NCI-H2029 (cell line): ENCODE results near the gene TEAD1.

Experiments
- DNase-seq: peaks from one replicate; lab custom pipeline; 2025; lab: John Stamatoyannopoulos, UW

TEAD1 gene

DNA sequence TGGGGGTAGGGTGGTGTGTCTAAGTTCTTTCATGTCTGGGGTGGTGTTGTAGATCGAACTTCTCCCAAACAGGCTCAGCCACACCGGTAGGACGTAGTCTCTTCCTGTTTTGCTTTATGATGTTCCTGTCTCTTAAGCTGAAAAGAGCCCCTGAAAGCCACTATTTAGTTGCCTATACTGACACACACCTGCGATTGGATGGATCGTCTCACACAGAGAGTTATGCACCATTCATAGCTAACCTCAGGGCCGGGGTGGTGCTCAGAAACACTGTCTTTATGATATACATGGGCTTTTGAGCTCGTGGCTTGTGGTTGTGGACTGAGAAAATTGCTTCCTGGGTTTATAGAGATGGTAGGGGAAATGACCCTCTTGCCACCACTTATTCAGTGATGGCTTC lies 137.6 kb downstream of the TEAD1 start:
- DNase-seq, result no peak

DNA sequence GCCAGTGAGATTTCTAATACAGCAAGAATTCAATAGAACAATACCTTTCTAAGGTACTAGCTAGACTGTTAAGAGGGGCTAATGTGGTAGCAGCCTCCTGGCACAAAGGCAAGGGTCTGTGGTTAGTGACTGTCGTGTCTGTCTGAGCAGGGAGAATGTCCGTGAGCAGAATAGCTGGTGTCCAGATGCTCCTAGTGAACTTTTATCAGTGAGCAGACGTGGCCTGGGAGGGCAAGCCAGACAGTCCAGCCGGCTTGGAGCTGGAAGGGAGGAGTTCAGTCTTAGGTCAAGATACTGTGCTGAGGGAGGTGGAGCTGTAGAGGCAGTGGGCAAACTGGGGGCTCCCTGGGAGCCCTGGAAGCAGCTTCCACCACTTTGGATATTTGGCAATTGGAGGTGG lies 138.6 kb downstream of the TEAD1 start:
- DNase-seq, result no peak

DNA sequence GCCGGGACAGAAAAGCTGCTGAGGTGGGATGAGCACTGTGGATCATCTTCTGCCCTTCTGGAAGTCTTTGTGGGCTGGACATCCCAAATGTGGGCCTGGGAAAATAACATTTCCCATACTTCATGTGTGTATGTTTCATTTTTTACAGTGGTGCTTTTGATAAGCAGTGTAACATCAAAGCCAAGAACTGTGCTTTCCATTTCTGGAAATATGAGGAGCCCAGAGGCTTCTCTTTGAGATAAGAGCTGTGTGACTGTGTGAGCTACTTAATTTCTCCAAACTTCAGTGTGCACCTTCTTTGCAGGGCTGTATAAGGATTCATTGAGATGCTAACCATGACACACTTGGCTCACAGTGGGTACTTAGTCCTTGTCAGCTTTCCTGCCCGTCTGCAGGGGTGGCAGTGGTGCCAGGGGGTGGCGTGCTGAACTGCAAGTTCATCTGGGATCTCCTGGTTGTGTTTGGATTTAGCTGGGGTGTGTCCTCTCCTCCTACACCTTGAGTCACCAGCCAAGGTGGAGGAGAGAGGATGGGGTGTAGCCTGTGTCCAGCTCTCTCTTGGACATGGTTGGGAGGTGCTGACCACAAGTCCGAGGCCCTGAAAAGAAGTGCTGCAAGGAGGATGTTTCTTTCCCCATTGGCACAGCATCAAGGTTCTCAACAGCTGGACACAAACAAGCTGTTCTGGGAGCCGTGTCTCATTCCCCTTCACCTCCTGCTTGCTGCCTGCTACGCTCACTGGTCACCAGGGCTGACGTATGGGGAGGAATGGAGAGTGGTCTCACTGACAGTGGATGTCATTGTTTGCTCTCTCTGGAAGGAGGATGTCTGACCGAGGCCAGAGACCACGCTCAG lies 139.4 kb downstream of the TEAD1 start:
- no peak for DNase-seq

DNA sequence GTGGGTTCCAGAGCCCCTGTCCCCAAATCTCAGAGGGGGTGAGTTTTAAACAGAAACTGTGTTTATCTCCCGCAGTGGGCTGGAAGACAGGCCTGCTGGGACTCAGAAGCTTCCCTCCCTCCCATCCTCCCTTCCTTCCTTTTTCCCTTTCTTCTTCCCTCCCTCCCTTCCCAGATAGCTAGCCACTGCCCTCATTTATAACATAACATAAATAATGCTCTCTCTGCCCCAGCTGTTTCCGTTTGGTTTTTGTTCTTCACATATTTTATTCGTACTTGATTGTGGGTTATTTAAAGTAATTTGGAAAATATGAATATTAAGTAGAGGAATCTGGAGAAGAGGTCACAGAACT lies 140.9 kb downstream of the TEAD1 start:
- DNase-seq, result no peak

DNA sequence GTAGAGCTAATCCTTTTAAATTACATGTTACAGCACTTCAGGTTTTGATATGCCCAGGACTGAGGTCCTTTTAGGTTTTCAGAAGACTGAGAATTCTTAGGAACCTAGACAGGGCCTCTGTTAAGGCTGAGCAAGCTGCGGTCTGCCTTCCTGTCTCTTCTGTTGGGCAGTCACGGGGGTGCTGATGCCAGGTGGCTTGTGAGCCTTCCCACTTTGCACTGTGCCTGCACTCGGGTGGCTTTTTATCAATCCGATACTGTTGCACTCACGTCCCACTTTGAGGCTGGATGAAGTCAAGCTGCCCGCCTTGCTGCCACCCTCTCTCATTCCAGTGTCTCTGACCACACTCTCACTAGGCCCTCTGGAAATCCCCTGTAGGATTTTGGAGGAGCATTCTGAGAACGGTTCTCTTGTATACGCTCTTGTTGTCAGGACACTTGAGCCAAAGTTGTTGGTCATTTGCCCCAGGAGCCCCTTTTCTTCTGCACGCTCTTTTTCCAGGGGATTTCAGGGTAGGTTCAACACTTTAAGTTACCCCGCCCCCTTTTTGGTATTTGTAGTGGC lies 141.8 kb downstream of the TEAD1 start:
- no peak for DNase-seq

DNA sequence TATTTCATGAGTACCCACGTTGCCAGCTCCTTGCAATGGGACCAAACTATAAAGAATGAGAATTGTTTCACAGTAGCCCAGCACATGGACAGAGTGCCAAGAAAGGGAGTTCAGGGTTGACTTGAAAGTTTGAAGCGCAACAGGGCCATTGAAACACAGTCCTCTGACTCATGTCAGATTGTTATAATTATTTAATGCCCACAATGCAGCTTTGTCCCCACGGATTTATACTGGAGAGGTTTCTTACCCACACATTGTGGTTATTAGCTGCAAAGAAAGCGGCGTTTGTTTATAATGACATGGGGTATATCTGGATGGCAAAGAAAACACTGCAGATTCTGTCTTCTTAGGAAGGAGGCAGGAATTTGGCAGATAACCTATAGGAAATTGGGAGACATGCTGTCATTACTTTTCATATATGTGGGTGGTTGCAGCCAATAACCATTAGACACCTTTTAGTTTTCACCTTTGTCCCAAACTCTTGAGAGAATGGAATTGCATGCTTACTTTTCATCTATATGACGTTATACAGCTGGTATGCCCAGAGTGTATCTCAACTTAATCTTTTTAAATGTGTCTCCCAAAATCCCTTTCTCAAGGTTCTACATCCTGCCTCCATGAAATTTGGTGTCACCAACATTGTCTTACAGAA lies 143.6 kb downstream of the TEAD1 start:
- no peak for DNase-seq

DNA sequence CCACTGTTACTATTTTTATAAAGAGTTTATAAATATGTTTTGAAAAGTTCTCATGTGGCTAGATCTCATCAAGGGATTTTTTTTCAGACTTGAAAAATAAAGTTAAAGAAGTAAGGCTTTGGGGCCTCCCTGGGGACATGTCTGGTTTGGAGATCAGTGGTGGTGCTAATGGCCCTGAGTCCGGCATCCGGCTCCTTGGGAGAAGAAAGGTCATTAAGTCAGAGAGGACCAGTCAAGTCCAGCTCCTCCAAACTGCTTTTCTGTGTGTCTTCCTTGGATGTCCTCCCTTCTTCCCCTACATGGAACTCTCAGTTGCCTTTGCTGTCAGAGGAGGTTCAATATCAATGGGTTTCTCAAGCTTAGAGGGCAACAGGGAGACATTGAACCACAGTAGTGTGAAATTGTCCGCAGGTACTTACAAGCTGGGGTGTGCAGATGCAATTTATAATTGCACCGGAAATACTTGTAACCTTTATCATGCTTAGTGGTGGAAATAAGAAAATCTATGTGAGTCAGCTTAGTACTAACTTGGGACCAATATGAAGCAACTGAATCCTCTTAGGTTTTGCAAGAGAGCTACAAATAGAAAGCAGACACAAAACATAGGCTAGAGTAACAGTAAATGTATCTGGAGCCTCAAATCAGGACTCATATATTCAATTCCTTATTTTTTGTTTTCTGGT lies 144.3 kb downstream of the TEAD1 start:
- DNase-seq, result no peak

DNA sequence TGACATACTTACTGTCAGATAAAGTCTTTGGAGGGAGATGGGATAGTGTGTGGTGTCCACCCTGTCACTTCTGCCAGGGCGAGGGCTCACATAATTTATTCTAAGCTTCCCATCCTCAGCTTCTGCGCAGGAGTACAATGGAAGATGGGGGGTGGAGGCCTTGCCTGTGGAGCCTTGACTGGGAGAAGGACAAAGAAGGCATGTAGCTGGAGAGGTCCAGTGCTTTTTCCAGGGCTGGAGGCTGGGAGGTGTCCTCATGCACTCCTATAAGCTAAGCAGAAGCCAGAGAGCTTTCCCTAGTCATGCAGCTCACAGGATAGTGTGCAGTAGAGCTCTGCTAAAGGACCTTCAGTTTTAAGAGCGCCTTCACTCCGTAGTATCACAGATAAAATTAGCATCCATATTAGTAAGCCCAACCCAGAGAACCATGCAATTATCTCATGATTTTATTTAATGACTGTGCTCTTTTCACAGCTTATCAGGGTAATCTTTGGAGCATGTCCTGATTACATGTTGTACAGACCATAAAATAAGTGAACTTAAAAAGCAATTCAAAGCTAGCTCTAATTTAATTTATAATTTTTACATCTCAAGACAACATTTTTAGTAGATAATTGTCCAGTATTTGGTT lies 148.3 kb downstream of the TEAD1 start:
- no peak for DNase-seq

DNA sequence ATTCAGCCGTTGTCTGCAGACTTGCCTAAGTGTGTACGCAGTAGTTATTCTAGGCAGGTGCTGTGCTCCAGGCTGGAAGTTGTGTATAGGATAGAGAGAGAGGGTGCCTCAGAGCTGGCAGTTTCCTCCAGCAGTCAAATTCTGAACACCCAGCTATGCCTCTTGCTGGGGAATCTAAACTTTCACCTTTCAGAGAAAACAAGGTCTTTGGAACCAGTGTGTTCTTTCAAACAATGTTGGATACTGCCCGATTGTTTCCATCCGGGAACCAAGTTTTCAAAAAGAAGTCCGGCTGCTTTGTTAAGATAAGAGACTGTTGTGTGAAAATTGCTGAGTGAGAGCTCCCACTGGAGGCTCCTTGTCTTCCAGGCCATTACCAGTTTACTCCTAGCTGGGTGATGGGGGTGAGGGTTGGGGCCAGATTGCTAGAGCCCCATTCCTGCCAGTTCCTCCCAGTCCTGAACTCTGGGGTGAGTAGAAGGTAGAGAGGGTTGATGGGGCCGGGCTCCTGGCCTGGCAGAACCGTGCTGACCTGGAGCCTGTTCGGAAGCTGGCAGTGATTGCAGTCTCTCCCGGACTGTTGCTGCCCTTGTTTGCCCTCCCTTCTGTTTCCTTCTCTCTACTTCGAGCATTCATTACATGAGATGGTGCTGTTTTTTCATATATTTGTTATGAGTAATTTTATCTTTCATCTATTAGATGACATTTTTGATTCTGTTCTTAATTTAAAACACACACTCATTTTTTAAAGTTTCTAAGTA lies 150.2 kb downstream of the TEAD1 start:
- DNase-seq, result peak; percentile 32

DNA sequence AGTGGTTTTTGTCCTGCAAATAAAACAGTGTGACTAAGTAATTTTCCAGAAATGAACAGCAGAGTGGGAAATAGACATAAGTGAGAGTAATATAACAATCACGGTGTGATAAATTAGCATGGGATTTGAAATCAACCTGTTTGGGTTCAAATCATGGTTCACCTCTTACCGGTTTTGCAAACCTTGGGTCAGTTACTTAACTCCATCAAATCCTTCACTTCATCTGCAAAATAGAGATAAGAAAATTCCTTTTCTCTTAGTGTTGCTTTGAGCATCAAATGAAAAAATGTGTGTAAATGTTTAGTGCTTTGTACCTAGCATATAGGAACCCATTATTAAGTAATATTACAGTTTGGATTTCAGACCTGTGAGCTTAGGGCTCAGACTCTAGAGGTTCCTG lies 152.2 kb downstream of the TEAD1 start:
- DNase-seq, result no peak

DNA sequence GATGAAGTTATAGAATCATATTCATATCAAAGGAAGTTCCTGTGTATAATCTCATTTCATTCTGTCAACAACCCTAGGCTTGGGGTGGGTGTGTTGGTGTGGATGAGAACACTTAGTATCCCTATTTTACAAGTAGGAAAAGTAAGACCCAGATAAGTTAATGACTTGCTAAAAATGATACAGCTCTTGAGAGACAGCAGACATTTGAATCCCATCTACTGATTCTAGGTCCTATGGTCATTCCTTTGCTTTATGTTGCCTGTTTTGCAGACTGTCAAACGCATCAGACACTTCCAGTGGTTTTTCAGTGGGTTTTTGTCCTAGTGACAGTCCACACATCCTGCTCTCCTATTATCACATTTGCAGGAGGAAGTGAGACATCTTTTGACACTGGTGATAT lies 153.1 kb downstream of the TEAD1 start:
- DNase-seq, result no peak

DNA sequence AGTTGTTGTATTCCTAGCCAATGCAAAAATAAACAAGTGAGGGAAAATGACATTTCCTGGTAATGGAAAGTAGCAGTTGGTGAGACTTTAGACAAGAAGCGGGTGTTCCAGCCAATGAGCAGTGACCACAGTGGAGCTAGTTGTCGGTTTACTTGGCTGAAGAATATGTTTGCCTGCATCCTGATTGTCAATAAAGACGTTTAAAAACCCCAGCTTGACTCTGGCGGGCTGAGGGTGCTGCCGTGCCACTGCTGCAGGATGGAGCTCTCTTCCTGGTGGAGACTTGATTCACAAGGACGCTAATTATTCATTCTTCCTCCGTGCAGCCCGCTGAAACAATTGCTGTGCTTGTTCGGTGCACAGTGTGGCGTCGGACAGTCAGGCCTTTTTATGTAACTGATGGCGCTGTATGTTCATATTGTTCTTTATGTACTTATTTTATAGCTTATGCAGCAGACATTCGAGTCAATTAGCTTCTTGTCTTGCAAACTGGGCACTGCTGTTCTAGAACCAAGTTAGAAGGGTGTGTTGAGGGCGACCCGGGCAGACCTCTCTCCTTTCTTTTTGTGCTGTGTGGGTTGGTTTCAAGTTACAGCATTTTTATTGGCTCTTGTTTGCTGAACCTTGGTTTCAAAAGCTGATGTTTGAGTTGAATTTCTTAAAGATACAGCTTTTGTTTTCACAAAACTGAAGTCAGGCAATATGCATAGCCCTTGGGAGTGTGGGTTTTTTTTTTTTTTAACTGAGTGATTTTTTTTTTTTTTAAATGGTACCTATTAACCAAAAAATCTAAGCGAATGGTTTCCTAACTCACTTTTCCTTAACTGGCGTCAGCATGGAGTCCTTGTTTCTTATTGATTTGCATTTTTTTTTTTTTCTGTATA lies 153.9 kb downstream of the TEAD1 start:
- peak; percentile 74 for DNase-seq

DNA sequence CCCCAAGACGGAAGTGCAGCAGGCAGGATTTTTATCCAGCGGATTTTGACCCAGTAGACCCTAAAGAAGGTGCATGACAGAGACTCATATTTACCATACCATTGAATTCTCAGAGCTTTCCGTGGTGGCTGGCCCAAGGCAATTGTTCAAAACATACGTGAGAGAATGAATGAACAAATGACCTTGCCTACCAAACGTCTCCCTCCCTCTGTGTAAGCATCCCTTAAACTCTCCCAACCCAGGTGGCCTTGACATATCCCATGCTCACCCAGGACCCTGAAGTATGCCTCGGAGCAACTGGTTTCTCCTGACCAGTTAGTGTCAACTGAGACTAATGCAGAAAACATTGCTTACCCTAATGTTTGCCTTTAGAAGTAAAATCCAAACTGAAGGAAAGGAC lies 154.9 kb downstream of the TEAD1 start:
- DNase-seq, result no peak

DNA sequence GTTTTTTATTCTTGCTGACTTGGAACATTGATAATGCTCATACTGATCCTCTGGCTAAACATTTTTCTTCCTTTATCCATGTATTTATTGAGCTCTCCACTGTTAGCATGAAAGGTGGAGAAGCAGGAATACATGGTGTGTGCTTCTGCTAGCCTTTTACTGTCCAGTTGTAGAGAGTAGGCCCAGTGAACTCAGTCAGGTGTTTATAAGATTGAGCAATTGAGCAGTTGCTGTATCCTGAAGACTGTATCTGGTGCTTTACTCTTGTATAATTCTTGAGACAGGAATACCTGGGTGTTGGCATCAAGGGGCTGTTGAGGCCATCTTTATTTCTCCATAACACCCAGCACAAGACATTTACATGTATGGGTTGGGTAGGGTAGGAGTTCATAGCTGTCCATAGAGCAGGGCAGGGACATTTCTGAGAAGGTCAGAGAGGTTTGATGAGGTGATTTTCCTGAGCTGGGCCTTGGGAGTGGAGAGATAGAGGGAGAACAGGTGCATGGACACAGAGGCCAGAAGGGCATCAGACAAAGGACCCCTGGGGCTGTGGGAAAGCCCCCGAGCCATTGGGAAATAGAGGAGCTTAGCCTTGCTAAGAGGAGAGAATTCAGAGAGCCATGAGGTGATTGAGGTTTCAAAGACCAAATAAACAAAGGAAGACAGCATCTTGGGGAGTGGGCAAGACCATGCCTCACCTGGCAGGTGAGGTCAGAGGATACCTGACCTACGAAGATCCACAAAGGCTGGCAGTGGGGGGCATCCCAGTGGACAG lies 155.5 kb downstream of the TEAD1 start:
- DNase-seq, result no peak

DNA sequence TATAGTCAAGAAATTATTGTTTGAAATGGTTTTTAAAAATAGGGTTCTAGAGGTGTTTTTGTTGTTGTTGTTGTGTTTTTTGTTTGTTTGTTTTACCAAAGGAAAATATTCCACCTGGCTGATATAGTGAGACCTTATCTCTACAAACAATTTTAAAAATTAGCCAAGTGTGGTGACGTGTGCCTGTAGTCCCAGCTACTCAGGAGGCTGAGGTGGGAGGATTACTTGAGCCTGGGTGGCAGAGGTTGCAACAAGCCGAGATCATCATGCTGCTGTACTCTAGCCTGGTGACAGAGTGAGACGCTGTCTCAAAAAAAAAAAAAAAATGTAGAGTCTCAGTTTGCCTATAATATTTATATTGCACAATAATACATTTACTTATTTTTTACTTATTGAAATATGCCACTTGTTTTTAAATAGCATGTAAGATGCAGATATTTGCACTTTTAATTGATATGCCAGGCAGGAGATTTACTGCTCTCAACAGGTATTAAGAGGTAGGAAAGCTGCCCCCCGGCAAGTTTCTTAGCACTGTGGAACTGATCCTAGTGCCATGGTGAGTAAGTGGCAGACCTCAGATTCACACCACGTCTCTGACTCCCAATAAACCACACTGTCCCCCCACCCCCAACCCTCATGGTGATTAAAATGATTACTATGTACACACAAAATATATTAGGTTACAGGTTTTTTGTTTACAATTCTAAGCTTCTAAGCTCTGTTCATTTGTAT lies 157.4 kb downstream of the TEAD1 start:
- no peak for DNase-seq

DNA sequence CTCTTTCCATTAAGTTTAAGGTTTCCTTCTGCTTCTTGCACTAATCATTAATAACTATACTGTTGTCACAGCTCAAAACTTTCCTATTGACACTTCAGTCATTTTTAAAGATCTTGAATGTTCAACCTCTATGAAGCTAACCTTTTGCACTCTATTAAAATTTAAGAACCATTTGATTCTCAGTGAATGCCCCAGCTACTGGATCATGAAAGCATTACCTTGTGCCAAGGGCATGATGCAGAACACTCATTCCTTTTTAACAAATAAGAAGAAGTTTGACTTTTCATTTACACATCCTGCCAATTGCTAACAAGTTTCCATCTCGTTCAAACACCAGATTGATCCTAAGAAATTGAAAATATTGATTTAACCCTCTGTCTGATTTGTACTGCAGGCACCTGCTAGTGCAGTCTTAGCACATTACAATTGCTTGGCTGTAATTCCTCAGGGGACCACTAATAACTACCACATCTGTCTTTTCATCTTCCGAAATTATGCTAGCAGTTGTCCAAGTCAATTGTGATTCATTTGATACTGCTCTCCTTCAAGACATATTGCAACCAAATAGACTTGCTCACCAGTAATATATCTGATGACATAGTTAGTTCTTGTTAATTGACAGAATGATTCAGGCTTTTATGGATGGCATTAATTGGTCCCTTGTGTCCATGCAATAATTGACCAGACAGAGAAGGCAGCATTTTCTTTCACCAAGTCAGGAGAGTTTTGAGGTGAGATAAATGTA lies 158.4 kb downstream of the TEAD1 start:
- no peak for DNase-seq

DNA sequence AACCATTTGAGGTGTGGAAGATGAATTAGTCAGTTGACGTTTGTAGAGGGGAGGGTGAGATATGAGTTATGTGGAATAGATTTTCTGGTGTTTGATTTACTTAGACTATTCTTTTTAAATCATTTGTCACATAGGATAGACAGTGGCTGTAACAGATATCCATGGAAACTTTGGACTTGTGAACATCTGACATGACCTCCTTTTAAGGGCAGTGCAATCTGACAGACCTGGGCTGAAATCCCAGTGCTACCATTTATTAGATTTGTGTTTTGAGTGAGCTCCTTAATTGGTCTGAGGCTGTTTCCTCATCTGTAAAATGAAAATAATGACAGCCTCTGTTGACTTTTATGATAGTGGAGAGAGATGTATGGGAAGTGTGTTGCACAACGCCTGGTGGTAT lies 159.9 kb downstream of the TEAD1 start:
- DNase-seq, result no peak

DNA sequence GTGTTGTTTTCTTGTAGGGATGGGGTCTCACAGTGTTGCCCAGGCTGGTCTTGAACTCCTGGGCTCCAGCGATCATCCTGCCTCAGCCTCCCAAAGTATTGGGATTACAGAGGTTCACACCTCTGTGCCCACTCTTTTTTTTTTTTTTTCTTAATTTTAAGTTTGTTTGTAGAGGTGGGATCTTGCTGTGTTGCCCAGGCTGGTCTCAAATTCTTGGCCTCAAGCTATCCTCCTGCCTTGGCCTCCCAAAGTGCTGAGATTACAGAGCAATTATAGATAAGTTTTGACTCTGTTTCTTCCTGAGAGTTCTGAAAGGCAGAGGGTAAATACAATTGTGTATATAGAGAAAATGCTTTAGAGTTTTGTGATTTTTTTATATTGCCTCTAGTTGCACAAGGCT lies 160.4 kb downstream of the TEAD1 start:
- DNase-seq, result no peak
